MCF 10A (cell line): ENCODE results near the gene PRKD1. TPM values are rescaled to one million over a fixed set of nuclear protein-coding genes. Genes with fewer than 3 reads are reported as not detected.
A peak's percentile ranks its signal among the peaks of the same experiment; 100 is the strongest.

Experiments
- BruUV-seq: library from RNA; stranded (reverse); fragments of 400-500 nt; replicated peaks from 2 replicates; lab custom pipeline; 2021; lab: Mats Ljungman, UMichigan
- CTCF ChIA-PET: fragments of 300-600 bp; sonication (Branson Sonifier 250); formaldehyde crosslinking; extraction: SDS; loops from one replicate; lab custom pipeline; 2021; ENCODE audit warnings: antibody characterized with exemption, inconsistent platforms; lab: Yijun Ruan, JAX
- POLR2A ChIA-PET: fragments of 300-600, 350-650 bp; sonication (Branson Sonifier 250); formaldehyde crosslinking; extraction: SDS; loops from one replicate; lab custom pipeline; 2020; ENCODE audit warnings: antibody characterized with exemption, inconsistent platforms; lab: Yijun Ruan, JAX
- DNase-seq: peaks from one replicate; pipeline ENCODE4 v3.0.0-alpha.2; 2018; ENCODE audit not compliant: unreplicated experiment
- H3K27ac Mint-ChIP-seq: one replicate; pipeline ENCODE4 v1.8.0; 2022; ENCODE audit warnings: mild to moderate bottlenecking, low read depth, mixed read lengths; ENCODE audit not compliant: unreplicated experiment
- H3K27me3 Mint-ChIP-seq: one replicate; pipeline ENCODE4 v1.8.0; 2022; ENCODE audit warnings: mixed read lengths; ENCODE audit not compliant: insufficient read depth, unreplicated experiment
- H3K36me3 Mint-ChIP-seq: one replicate; pipeline ENCODE4 v1.8.0; 2022; ENCODE audit warnings: mild to moderate bottlenecking, moderate library complexity, mixed read lengths; ENCODE audit not compliant: insufficient read depth, unreplicated experiment
- H3K4me1 Mint-ChIP-seq: one replicate; pipeline ENCODE4 v1.8.0; 2022; ENCODE audit warnings: mixed read lengths; ENCODE audit not compliant: insufficient read depth, unreplicated experiment
- H3K4me3 Mint-ChIP-seq: one replicate; pipeline ENCODE4 v1.8.0; 2022; ENCODE audit warnings: mild to moderate bottlenecking, moderate library complexity, mixed read lengths; ENCODE audit not compliant: unreplicated experiment
- H3K9me3 Mint-ChIP-seq: one replicate; pipeline ENCODE4 v1.8.0; 2022; ENCODE audit warnings: mixed read lengths; ENCODE audit not compliant: unreplicated experiment
- intact Hi-C: fragments of 100-400 bp; cut with micrococcal nuclease; formaldehyde crosslinking; loops from 2 replicates; pipeline ENCODE4 v1.14.1; 2022
- total RNA-seq: library from RNA; stranded (reverse); gene quantifications from 2 replicates; pipeline ENCODE4 v1.2.3, GENCODE V29; 2022
- TF ChIP-seq, protein P1 (sequence below): fragments of 200-600 bp; IDR thresholded peaks from one replicate; pipeline ENCODE4 v1.8.0; 2022; ENCODE audit warnings: antibody characterized with exemption, mild to moderate bottlenecking; ENCODE audit not compliant: unreplicated experiment

PRKD1 gene
- total RNA-seq, 1 experiment from 2014 or later, result 8.8 TPM

DNA sequence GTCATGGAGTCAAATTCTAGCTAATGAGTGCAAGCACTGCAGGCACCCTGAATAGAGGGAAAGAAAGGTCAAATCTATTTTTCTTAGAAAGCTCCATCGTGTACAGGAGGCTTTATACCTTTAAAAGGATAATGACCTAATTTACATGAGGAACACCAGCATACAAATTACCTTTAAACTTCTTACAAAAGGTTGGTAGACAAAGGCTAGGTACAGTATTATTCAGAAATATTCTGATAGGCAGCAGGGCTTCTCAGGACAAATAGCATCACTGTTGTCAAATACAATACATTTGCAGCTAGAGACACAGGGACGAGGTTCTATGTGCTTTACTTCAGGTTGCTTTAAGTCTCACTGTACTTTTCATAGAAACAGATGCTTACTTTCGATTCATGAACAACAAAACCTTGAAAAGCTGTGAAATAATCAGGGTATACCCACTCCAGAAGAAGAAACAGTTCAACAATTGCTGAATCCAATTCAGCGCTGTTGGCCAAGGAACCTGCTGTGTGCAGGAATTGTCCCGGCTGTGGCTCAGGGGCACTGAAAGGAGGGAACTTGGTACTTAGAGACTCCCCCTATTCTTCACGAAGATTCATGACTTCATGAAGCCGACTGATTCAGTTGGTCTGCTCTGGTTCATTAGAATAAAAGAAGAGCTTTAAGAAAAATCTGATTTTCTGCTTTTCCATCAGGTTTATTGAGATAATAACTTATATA lies 252.9 kb downstream of the PRKD1 start:
- POLR2A ChIA-PET, result no interaction called here
- Mint-ChIP-seq H3K4me1 (peaks cover 12% of the 10 kb centered on the region), H3K4me3 (no peak overlapping the region), H3K27ac (no peak overlapping the region), H3K9me3 (no peaks in the 10 kb centered on the region), H3K27me3 (no peaks in the 10 kb centered on the region), H3K36me3 (no peaks in the 10 kb centered on the region)
- intact Hi-C loops, result no loop called here
- TF ChIP-seq, protein P1, sequence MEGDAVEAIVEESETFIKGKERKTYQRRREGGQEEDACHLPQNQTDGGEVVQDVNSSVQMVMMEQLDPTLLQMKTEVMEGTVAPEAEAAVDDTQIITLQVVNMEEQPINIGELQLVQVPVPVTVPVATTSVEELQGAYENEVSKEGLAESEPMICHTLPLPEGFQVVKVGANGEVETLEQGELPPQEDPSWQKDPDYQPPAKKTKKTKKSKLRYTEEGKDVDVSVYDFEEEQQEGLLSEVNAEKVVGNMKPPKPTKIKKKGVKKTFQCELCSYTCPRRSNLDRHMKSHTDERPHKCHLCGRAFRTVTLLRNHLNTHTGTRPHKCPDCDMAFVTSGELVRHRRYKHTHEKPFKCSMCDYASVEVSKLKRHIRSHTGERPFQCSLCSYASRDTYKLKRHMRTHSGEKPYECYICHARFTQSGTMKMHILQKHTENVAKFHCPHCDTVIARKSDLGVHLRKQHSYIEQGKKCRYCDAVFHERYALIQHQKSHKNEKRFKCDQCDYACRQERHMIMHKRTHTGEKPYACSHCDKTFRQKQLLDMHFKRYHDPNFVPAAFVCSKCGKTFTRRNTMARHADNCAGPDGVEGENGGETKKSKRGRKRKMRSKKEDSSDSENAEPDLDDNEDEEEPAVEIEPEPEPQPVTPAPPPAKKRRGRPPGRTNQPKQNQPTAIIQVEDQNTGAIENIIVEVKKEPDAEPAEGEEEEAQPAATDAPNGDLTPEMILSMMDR, result no peak
- BruUV-seq, result no TSS peak
- CTCF ChIA-PET, result interaction anchor here (0.6 to 0.9 kb wide), 4 partner anchors 8 to 834 kb away, joined by 3 to 4 read pairs (median 3); no protein-coding TSS in a partner anchor
- DNase-seq, result no peak

GRCh38 chr14:29672831-29673230 lies 254.8 kb downstream of the PRKD1 start:
- Mint-ChIP-seq H3K36me3 (no peaks in the 10 kb centered on the region), H3K4me1 (peaks cover 12% of the 10 kb centered on the region), H3K27me3 (no peaks in the 10 kb centered on the region), H3K27ac (peak overlapping the region; percentile 13), H3K9me3 (no peaks in the 10 kb centered on the region), H3K4me3 (no peak overlapping the region)
- DNase-seq, result no peak
- CTCF ChIA-PET, result interaction anchor here (0.8 kb wide), 1 partner anchor 16 kb away, joined by 3 read pairs; no protein-coding TSS in a partner anchor
- BruUV-seq, result no TSS peak
- intact Hi-C loops, result no loop called here
- POLR2A ChIA-PET, result interaction anchor here (0.7 kb wide), 2 partner anchors 8 kb away, joined by 3 to 4 read pairs; no protein-coding TSS in a partner anchor
- TF ChIP-seq, protein P1, result no peak

GRCh38 chr14:29671034-29671433 lies 256.6 kb downstream of the PRKD1 start:
- no peak overlapping the region for H3K4me3 Mint-ChIP-seq
- H3K36me3 Mint-ChIP-seq, result no peaks in the 10 kb centered on the region
- TF ChIP-seq, protein P1, result no peak
- POLR2A ChIA-PET, result no interaction called here
- no peaks in the 10 kb centered on the region for H3K27me3 Mint-ChIP-seq
- intact Hi-C loops, result no loop called here
- H3K9me3 Mint-ChIP-seq, result no peaks in the 10 kb centered on the region
- H3K4me1 Mint-ChIP-seq, result peaks cover 12% of the 10 kb centered on the region
- CTCF ChIA-PET, result no interaction called here
- BruUV-seq, result no TSS peak
- peak; percentile 9 for DNase-seq
- H3K27ac Mint-ChIP-seq, result peak overlapping the region; percentile 83

DNA sequence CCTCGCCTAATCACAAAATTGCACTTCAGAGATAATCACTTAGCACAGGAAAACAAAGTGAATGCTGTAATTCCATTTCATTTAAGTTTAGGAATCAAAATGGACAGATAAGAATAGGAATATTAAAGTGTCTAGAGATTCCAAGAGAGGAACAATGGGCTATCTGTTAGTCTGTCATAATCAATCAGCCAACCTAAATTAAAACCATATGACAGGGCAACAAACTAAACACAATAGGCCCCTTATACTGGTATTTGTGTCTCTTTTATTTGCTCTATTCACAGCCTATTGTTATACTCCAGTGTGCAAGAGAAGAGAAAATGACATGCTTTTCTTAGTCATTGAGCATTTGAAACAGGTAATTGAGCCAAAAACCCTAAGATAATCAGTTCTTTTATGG lies 259.4 kb downstream of the PRKD1 start:
- no peaks in the 10 kb centered on the region for H3K9me3 Mint-ChIP-seq
- no peaks in the 10 kb centered on the region for H3K36me3 Mint-ChIP-seq
- H3K27ac Mint-ChIP-seq, result no peak overlapping the region
- no peak for DNase-seq
- TF ChIP-seq, protein P1, result no peak
- POLR2A ChIA-PET, result no interaction called here
- intact Hi-C loops, result no loop called here
- no peaks in the 10 kb centered on the region for H3K27me3 Mint-ChIP-seq
- H3K4me1 Mint-ChIP-seq, result peaks cover 12% of the 10 kb centered on the region
- H3K4me3 Mint-ChIP-seq, result no peak overlapping the region
- CTCF ChIA-PET, result no interaction called here
- no TSS peak for BruUV-seq
